ENCODE results near the gene DYNLL2. TPM values are rescaled to one million over a fixed set of nuclear protein-coding genes. Genes with fewer than 3 reads are reported as not detected.
"Not testable (repeated sequence)": the region's sequence is repeated elsewhere in the genome, so short reads cannot be mapped to it uniquely, and the experiment has no call there.

Gene DYNLL2
- total RNA-seq, 4 donors from 2014 or later, result 13.0 to 18.5 (median 14.4) TPM

- H3K4me1 ChIP-seq, result no peaks in the 10 kb centered on the region
- H3K4me3 ChIP-seq, result no peak overlapping the region
- no peak overlapping the region for H3K27ac ChIP-seq
- H3K9me3 ChIP-seq, result no peaks in the 10 kb centered on the region
- intact Hi-C loops (cut with DNase I), result no loop called here
- no peaks in the 10 kb centered on the region for H3K36me3 ChIP-seq
- TF ChIP-seq, protein P1, sequence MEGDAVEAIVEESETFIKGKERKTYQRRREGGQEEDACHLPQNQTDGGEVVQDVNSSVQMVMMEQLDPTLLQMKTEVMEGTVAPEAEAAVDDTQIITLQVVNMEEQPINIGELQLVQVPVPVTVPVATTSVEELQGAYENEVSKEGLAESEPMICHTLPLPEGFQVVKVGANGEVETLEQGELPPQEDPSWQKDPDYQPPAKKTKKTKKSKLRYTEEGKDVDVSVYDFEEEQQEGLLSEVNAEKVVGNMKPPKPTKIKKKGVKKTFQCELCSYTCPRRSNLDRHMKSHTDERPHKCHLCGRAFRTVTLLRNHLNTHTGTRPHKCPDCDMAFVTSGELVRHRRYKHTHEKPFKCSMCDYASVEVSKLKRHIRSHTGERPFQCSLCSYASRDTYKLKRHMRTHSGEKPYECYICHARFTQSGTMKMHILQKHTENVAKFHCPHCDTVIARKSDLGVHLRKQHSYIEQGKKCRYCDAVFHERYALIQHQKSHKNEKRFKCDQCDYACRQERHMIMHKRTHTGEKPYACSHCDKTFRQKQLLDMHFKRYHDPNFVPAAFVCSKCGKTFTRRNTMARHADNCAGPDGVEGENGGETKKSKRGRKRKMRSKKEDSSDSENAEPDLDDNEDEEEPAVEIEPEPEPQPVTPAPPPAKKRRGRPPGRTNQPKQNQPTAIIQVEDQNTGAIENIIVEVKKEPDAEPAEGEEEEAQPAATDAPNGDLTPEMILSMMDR (IDR thresholded peaks at IDR 0.05), result no peak
- H3K27me3 ChIP-seq, result no peaks in the 10 kb centered on the region
- no peak for DNase-seq
Measured at GRCh38 chr17:58100506-58100905, 17.3 kb downstream of the DYNLL2 start.

- DNase-seq; H3K36me3 ChIP-seq; intact Hi-C loops (cut with DNase I); H3K4me1 ChIP-seq; H3K4me3 ChIP-seq; H3K27me3 ChIP-seq; H3K9me3 ChIP-seq; H3K27ac ChIP-seq: not testable (repeated sequence)
Measured at GRCh38 chr17:58101898-58102297, 18.7 kb downstream of the DYNLL2 start.

GRCh38 chr17:58105093-58105492 is 21.9 kb downstream of the DYNLL2 start:
- Histone ChIP-seq H3K4me1 (no peaks in the 10 kb centered on the region), H3K36me3 (no peaks in the 10 kb centered on the region), H3K27me3 (no peaks in the 10 kb centered on the region), H3K27ac (no peak overlapping the region), H3K9me3 (no peaks in the 10 kb centered on the region), H3K4me3 (no peak overlapping the region)
- DNase-seq, result no peak
- intact Hi-C loops (cut with DNase I), result no loop called here
- WGBS, 2 donors, result 93 to 95% methylated on average over 1 of the region's 1 CpG
- no peak for TF ChIP-seq POLR2A (IDR thresholded peaks at IDR 0.05)
- TF ChIP-seq, protein P1 (IDR thresholded peaks at IDR 0.05), result no peak

- no peak for DNase-seq
- no peak overlapping the region for H3K4me3 ChIP-seq
- H3K27me3 ChIP-seq, result no peaks in the 10 kb centered on the region
- 29 to 54% methylated on average over 1 of the region's 1 CpG for WGBS, 2 donors
- H3K9me3 ChIP-seq, result no peaks in the 10 kb centered on the region
- no peak overlapping the region for H3K27ac ChIP-seq
- no peaks in the 10 kb centered on the region for H3K36me3 ChIP-seq
- intact Hi-C loops (cut with DNase I), result no loop called here
- TF ChIP-seq POLR2A (IDR thresholded peaks at IDR 0.05), result no peak
- TF ChIP-seq, protein P1 (IDR thresholded peaks at IDR 0.05), result no peak
- H3K4me1 ChIP-seq, result no peaks in the 10 kb centered on the region
Measured at GRCh38 chr17:58107306-58107705, 24.1 kb downstream of the DYNLL2 start.

DNA sequence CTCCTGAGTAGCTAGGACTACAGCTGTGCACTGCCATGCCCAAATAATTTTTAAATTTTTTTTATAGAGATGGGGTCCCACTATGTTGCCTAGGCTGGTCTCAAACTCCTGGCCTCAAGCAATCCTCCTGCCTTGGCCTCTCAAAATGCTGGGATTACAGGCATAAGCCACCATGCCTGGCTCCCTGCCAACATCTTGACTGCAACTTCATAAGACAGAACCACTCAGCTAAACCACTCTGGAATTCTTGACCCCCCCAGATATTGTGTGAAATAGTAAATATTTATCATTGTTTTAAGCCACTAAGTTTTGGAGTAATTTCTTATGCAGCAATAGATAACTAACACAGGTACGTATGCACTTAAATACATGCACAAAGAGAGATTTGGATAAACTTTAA is 26.0 kb downstream of the DYNLL2 start:
- 80 to 88% methylated on average over 1 of the region's 1 CpG for WGBS, 2 donors

GRCh38 chr17:58110012-58110411 is 26.8 kb downstream of the DYNLL2 start:
- Histone ChIP-seq H3K4me3 (no peak overlapping the region), H3K4me1 (no peaks in the 10 kb centered on the region), H3K27ac (no peak overlapping the region), H3K36me3 (no peaks in the 10 kb centered on the region), H3K9me3 (no peaks in the 10 kb centered on the region), H3K27me3 (peaks cover 0 to 6% (median 0%) of the 10 kb centered on the region in 4 donors)
- intact Hi-C loops (cut with DNase I), result loop anchor here (5.0 to 10.0 kb wide), 2 partner anchors 103 to 245 kb away; partner anchors contain the start of gene SRSF1
- WGBS, 2 donors, result 65 to 68% methylated on average over 5 of the region's 5 CpGs
- no peak for DNase-seq
- TF ChIP-seq, protein P1 (IDR thresholded peaks at IDR 0.05), result no peak
- no peak for TF ChIP-seq POLR2A (IDR thresholded peaks at IDR 0.05)

More for the DNA sequence above, 26.0 kb downstream of the DYNLL2 start:
- Histone ChIP-seq H3K4me3 (no peak overlapping the region), H3K4me1 (no peaks in the 10 kb centered on the region), H3K36me3 (no peaks in the 10 kb centered on the region), H3K9me3 (no peaks in the 10 kb centered on the region), H3K27me3 (no peaks in the 10 kb centered on the region), H3K27ac (no peak overlapping the region)
- intact Hi-C loops (cut with DNase I), result no loop called here
- no peak for TF ChIP-seq POLR2A (IDR thresholded peaks at IDR 0.05)
- TF ChIP-seq, protein P1 (IDR thresholded peaks at IDR 0.05), result no peak
- DNase-seq, result no peak

All from esophagus squamous epithelium (tissue), 5 donors.